ENCODE results near the gene FAM53B. TPM values are rescaled to one million over a fixed set of nuclear protein-coding genes. Genes with fewer than 3 reads are reported as not detected.

The FAM53B gene
- total RNA-seq, 1 experiment from 2014 or later: 11.4 TPM

DNA sequence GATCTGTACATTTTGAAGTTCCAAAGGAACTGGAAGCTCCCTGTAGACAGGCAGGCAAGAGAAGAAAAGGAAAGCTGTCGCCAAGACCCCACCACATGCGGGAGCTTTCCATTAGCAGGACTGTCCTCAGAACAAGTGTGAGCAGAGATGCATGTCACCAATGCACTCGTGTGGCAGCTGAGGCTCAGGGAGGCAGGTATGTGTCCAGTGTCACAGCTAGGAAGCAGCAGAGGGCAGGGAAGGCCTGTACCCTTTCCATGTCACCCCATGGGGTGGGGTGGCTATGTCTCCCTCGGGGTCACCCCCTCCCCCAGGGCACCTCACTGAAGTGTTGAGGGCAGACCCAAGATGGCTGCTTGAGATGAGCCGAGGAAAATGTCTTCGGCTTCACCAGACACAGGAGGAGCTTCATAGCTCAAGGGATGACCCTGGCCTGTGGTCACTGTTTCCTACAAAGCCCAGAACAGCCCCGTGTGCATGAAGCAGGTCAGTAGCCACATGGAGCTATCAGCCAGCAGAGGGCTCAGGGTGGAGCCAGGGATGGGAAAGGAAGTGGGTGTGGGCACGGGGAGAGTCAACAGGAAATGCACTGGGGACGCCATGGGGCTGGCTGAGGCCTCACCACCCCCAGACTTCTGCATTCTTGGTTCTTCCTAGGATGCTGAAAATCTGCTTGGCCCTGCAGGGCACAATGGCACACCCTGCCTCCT, 96.6 kb downstream of the FAM53B start:
- peak; percentile 65 for DNase-seq (ENCODE audit: low read depth)

DNA sequence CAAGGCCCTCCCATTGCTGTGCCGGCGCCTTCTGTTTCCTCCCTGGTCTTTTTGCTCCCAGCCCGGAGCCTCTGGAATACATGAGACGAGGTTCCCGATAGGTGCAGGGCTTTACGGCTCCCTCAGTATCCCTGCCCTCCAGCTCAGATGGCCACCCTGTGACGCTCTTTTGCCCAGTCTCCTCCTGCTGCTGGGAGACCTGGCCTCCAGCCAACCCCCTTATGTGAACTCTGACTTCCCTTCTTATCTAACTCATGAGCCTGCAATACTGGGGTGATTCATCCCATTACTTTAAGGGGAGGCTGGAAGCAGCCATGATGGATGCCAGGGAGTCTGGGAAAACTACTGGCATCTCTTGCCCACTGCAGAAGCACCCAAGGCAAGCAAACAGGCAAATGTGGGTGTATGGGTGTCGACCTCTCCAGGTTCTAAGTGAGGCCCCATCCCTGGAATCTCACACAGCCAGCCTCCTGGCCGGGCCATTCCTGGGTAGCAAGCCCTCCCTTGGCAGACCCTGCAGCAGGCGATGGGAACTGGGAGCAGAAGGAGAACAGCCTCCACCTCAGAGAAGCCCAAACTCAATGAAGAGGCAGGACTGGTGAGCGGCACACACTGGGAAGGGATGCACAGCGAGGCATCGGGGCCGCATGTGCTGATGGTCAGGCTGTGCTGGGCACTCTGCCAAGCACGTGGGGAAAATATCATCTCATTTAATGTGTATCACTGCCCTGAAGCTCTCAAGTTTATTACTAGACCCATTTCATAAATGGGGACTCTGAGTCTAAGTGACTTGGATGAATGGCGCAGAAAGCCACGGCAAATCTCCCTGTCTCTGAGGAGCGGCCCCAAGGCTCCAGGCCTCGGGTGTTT, 97.5 kb downstream of the FAM53B start:
- peak; percentile 84 for DNase-seq (ENCODE audit: low read depth)

DNA sequence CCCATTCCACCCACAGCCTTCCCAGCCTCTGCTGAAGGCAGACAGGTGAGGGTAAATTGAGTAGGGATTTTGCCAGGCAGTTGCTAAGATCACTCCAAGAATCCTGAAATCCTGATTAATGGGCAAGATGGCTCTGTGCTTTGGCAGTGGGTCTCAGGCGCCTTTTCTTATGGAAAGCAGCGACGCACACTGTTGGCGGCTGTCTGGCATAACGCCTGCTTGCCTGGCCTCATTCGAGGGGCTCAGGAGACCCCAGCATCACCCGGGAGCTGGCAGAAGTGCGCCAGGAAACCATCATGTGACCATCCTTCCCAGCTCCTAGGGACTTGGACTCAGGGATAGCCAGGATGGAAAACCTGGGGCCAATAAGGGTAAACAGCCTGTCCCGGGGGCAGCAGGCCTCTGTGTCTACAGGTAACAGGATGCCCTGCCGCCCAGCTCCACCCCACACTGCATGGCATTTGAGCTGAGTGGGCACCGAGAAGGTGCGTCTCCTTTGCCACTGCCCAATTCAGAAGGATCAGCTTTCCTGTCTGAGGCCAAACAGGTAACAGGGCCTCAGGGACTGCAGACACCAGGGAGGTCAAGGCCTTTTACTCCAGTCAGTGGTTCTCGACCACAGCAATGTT, 98.6 kb downstream of the FAM53B start:
- DNase-seq (ENCODE audit: low read depth): no peak

- DNase-seq (ENCODE audit: low read depth): no peak
Observed at GRCh38 chr10:124644771-124645415, 99.3 kb downstream of the FAM53B start.

- DNase-seq (ENCODE audit: low read depth): no peak
Observed at GRCh38 chr10:124644236-124644635, 99.9 kb downstream of the FAM53B start.

GRCh38 chr10:124643330-124644009, 100.7 kb downstream of the FAM53B start:
- DNase-seq (ENCODE audit: low read depth): no peak

DNA sequence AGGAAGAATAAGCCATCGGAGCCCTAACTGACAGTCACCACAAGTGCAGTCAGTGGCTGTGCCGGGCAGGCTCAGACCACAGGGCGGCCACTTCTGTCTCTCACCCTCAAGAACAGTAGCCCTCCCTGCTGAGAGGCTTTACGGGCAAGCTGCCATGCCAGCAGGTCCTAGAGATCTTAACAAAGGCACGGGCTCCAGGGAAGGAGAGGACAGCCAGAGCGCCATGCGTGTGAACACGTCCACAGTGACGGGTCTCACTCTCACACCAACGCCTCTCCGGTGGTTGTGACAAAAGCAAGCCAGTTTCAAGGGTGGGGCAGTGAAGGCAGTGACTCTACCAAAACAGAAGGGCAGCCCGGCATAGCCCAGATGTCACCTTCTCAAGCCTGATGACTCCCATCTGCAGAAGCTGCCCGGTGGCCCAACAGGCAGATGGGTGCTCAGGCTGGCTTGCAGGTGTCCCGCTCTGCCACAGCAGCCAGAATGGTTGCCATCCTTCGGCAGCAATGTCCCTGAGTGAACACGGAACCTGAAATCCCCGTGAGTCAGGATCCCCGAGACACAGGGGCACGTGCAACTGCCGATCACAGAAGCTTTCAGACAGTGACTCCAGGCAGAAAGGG, 102.0 kb downstream of the FAM53B start:
- no peak for DNase-seq (ENCODE audit: low read depth)

DNA sequence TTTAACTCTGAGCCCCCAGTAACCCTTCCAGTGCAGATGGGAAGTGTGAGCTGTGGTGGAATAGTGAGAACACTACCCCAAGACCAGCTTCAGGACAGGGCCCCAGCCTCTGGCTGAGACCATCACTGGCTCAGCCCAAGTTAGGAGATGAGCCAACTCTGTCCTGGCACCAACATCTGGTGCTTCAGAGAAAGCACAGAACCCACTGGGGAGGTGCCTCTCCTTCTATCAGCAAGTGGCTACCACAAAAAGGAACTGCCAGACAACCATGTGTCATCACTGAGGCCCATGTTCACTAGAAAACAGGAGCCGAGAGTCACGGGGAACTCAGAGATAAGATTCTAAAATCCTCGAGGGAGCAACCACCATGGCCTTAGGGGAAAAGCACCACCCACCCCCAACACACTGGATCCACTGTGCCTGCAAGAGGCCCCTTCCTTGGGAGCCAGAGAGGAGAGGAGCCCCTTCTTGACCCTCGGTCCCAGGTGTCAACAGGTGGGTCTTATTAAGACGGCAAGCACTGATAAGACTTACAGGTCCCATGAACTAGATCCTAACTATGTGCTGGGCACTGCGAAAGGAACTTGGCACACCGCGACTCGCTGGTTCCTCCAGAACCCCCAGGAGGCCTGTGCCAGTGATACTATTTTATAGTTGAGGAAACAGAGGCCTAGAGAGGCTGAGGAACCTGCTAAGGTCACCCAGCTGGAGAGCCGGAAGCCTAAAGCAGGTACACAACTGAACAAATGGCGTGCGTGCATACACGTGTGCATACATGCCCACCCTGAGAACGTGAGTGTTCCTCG, 102.7 kb downstream of the FAM53B start:
- peak; percentile 43 for DNase-seq (ENCODE audit: low read depth)

- no peak for DNase-seq (ENCODE audit: low read depth)
Observed at GRCh38 chr10:124640538-124641231, 103.5 kb downstream of the FAM53B start.

DNA sequence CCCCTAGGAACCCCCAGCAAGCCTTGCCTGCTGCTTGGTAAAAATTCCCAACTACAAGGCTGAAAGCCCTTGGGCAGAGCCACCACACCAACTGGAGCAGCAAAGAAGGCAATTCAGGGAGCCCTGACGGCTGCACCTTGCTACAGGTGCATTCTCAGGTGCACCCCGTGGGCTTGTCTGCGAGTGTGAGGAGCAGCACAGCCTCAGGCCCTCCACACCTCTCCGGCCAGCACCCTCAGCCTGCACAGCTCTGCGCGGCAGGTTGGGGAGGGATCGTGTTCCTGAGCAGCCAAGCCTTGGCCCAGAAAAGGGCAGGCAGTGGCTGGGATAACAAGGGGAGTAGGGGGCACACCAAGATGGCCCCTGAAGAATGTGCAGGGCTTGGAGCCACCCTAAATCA, 104.1 kb downstream of the FAM53B start:
- no peak for DNase-seq (ENCODE audit: low read depth)

DNA sequence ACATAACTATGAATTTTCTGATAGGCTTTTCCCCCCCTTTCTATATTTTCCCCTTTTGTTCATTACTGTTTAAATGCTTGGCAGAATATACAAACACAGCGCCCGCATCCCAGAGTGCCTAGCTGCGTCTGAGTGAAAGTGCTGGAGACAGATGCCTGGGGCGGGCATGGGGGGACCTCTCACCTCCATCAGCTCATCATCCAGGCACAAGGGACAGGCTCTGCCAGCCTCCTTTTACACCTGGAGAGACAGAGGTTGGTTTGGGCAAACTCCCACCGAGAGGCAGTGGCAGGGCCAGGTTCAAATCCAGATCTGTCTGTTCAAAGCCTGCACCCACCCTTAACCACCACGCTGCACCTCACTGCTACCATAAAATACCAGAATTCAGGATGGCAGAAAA, 104.5 kb downstream of the FAM53B start:
- DNase-seq (ENCODE audit: low read depth): no peak

DNA sequence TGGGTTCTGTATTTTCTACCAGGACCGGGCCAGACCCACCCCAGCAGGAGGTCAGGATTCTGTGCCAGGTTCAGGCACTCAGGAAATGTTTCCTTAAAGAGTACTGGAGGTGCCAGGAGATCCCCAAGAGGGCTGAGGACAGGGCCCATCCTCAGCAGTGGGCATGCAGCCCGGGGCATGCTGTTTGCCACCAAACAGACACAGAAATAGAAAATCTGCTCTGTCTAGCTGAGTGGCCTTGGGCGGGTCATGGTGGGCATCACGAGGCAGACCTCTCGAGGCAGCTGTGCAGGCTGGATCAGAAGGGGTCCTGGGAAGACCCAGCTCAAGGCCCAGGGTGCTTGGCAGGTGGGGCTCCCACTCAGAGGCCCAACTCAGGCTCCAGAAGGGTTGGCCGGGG, 105.0 kb downstream of the FAM53B start:
- no peak for DNase-seq (ENCODE audit: low read depth)

- DNase-seq (ENCODE audit: low read depth): no peak
Observed at GRCh38 chr10:124637746-124638145, 106.4 kb downstream of the FAM53B start.

DNA sequence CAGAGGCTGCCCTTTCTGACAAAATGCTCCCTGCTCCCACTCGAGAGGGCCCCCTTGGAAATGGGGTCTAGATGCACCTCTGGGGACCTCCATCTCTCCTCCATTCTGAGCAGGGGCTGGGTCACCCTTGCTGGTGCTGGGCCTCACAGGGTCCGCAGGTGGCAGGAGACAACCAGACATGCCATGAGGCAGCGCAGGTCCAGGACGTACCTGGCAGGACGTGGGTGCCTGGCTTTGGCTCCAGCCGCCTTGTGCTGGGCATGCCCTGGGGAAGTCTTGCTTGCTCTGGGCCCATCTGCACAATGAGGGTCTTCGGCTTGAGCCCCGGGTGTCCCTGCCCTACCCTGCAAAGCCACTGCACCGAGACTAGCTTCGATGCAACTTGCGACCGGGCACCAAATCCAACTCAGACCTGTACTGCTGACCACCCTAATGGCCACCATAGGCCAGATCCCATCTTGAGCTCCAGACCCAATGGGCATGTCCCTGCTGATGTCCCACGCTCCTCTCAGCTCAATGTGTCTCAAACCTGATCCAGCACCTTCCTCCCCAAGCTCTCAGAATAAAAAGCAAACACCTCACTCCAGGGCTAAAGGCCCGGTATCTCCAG, 107.0 kb downstream of the FAM53B start:
- no peak for DNase-seq (ENCODE audit: low read depth)

- no peak for DNase-seq (ENCODE audit: low read depth)
Observed at GRCh38 chr10:124636271-124636995, 107.7 kb downstream of the FAM53B start.

- DNase-seq (ENCODE audit: low read depth): no peak
Observed at GRCh38 chr10:124632566-124632965, 111.6 kb downstream of the FAM53B start.

DNA sequence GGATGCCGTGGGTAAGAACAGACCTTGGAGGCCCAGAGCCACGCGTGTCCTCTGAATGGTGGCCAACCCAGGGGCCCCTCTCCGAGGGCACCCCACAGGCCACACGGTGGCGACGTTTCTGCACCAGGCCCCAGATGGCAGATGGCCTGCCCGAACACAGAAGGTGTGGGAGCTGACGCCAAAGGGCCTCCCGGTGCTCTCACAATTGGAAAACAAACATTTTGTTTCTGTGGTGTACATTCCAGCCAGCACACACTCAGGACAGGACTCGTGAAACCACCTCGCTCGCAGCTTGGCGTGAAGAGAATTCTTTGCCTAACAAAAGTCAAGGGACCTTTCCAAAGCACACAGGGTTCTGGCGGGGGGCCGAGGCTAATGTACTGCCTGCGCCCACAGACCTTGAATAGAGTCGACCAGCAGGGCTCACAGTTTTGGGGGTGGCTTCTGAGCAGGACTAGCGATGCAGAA, 112.1 kb downstream of the FAM53B start:
- no peak for DNase-seq (ENCODE audit: low read depth)

GRCh38 chr10:124630551-124630950, 113.6 kb downstream of the FAM53B start:
- DNase-seq (ENCODE audit: low read depth): no peak
